ENCODE data around the gene CACNA1G. TPM values are rescaled to one million over a fixed set of nuclear protein-coding genes. Genes with fewer than 3 reads are reported as not detected.
A peak's percentile ranks its signal among the peaks of the same experiment; 100 is the strongest.

Gene CACNA1G
- total and polyA plus RNA-seq, 5 donors, result 4.3 to 14.8 (median 4.5) TPM

DNA sequence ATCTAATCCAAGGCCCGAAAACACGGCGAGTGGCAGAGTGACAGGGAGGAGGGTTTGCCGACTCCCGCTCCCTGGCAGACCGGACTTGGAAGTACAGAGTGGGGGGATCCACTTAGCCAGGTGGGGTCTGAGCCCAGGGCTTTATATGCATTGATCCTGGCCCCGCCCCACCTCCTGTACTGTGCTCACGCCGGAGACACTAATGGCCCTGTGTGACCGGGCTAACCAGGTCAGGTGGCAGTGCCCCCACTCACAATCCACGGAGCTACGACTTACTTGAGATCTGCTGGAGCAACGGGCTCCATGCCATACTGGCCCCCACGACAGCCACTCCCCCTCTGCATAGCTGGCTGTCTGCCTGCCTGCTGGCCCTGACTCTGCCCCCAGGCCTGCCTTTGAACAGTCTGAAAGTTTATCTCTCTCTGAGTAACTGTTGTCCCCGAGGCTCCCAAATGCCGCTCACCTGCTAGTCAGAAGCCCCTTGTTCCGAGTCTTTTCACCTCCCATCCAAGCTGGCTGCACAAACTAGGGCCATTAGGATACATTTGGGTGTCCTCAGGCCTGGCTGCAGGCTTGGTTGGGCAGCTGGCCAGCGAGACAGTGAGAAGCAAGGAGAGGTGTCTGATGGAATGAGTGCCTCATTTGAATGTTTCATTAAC is 28.0 kb downstream of the CACNA1G start:
- Histone ChIP-seq H3K9me3 (ENCODE audit: control insufficient read depth, low read length) (no peaks in the 10 kb centered on the region), H3K27me3 (ENCODE audit: control insufficient read depth, insufficient read depth) (no peaks in the 10 kb centered on the region), H3K27ac (ENCODE audit: low read length) (peak overlapping the region; percentile 79), H3K4me3 (ENCODE audit: low read length) (no peak overlapping the region), H3K4me1 (ENCODE audit: control insufficient read depth, insufficient read depth, low read length) (peaks cover 18% of the 10 kb centered on the region)
- ATAC-seq (peak; percentile 2 to 4), DNase-seq (peak in 2 of 3 donors; percentile 81 to 86)
- WGBS, result 50% methylated on average over 18 of the region's 18 CpGs
- intact Hi-C loops (cut with DNase I), result no loop called here

DNA sequence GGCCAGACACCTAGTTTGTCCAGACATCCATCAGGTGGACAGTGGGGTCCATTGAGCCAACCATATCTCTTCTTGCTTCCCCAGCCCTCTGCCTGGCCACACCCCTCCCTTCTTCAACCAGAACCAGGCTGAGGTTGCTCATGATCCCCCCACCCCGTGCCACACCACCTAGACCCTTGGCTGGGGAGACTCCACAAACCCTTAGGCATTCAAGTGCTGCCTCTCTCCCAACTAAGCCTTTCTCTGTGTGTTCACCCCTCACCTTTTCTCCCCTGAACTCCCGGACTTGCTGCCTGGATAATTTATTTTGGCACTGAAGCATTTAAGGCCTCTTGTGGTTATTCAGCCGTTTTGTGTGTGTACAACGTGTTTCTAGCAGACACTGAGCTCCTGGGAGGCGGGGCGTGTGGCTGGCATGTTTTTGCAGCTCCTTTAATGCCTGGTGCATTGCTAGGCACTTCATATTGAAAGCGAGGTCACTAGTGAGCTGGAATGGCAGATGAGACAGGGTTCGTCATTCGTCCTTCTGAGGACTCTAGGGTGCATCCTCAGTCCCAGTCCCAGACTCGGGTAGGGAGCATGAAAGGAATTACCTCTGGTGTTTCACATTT is 28.7 kb downstream of the CACNA1G start:
- ATAC-seq (no peak), DNase-seq (peak in 2 of 3 donors; percentile 63 to 64)
- peaks cover 18% of the 10 kb centered on the region for H3K4me1 ChIP-seq (ENCODE audit: control insufficient read depth, insufficient read depth, low read length)
- no peaks in the 10 kb centered on the region for H3K9me3 ChIP-seq (ENCODE audit: control insufficient read depth, low read length)
- WGBS, result 35% methylated on average over 10 of the region's 10 CpGs
- intact Hi-C loops (cut with DNase I), result no loop called here
- H3K4me3 ChIP-seq (ENCODE audit: low read length), result no peak overlapping the region
- H3K27ac ChIP-seq (ENCODE audit: low read length), result peak overlapping the region; percentile 79
- H3K27me3 ChIP-seq (ENCODE audit: control insufficient read depth, insufficient read depth), result no peaks in the 10 kb centered on the region

GRCh38 chr17:50590946-50591737 is 30.6 kb downstream of the CACNA1G start:
- peak in 1 of 3 donors; percentile 42 for DNase-seq
- peaks cover 18% of the 10 kb centered on the region for H3K4me1 ChIP-seq (ENCODE audit: control insufficient read depth, insufficient read depth, low read length)
- H3K27me3 ChIP-seq (ENCODE audit: control insufficient read depth, insufficient read depth), result no peaks in the 10 kb centered on the region
- H3K9me3 ChIP-seq (ENCODE audit: control insufficient read depth, low read length), result no peaks in the 10 kb centered on the region
- H3K27ac ChIP-seq (ENCODE audit: low read length), result no peak overlapping the region
- intact Hi-C loops (cut with DNase I), result no loop called here
- 93% methylated on average over 24 of the region's 24 CpGs for WGBS
- H3K4me3 ChIP-seq (ENCODE audit: low read length), result no peak overlapping the region
- no peak for ATAC-seq

GRCh38 chr17:50593321-50593720 is 32.8 kb downstream of the CACNA1G start:
- intact Hi-C loops (cut with DNase I), result no loop called here
- Histone ChIP-seq H3K4me1 (ENCODE audit: control insufficient read depth, insufficient read depth, low read length) (peaks cover 18% of the 10 kb centered on the region), H3K27me3 (ENCODE audit: control insufficient read depth, insufficient read depth) (no peaks in the 10 kb centered on the region), H3K9me3 (ENCODE audit: control insufficient read depth, low read length) (no peaks in the 10 kb centered on the region), H3K4me3 (ENCODE audit: low read length) (no peak overlapping the region), H3K27ac (ENCODE audit: low read length) (no peak overlapping the region)
- WGBS, result 46% methylated on average over 10 of the region's 10 CpGs
- ATAC-seq (peak; percentile 15 to 22), DNase-seq (peak in 2 of 3 donors; percentile 82)

GRCh38 chr17:50594128-50594823 is 33.8 kb downstream of the CACNA1G start:
- Histone ChIP-seq H3K27ac (ENCODE audit: low read length) (no peak overlapping the region), H3K4me1 (ENCODE audit: control insufficient read depth, insufficient read depth, low read length) (peaks cover 9% of the 10 kb centered on the region), H3K9me3 (ENCODE audit: control insufficient read depth, low read length) (no peaks in the 10 kb centered on the region), H3K27me3 (ENCODE audit: control insufficient read depth, insufficient read depth) (no peaks in the 10 kb centered on the region), H3K4me3 (ENCODE audit: low read length) (no peak overlapping the region)
- DNase-seq (peak in 1 of 3 donors; percentile 23), ATAC-seq (no peak)
- intact Hi-C loops (cut with DNase I), result no loop called here
- 83% methylated on average over 11 of the region's 11 CpGs for WGBS

- intact Hi-C loops (cut with DNase I), result loop anchor here in 1 of 4 donors (5.0 kb wide), 1 partner anchor 33 kb away; the partner anchor contains the start of gene CACNA1G
- H3K4me1 ChIP-seq (ENCODE audit: control insufficient read depth, insufficient read depth, low read length), result peaks cover 4% of the 10 kb centered on the region
- H3K27me3 ChIP-seq (ENCODE audit: control insufficient read depth, insufficient read depth), result no peaks in the 10 kb centered on the region
- DNase-seq (peak in 1 of 3 donors; percentile 57), ATAC-seq (no peak)
- 83% methylated on average over 21 of the region's 21 CpGs for WGBS
- H3K27ac ChIP-seq (ENCODE audit: low read length), result no peak overlapping the region
- no peak overlapping the region for H3K4me3 ChIP-seq (ENCODE audit: low read length)
- H3K9me3 ChIP-seq (ENCODE audit: control insufficient read depth, low read length), result no peaks in the 10 kb centered on the region
Observed at GRCh38 chr17:50594892-50595291, 34.4 kb downstream of the CACNA1G start.

- Histone ChIP-seq H3K27ac (ENCODE audit: low read length) (no peak overlapping the region), H3K4me3 (ENCODE audit: low read length) (no peak overlapping the region), H3K4me1 (ENCODE audit: control insufficient read depth, insufficient read depth, low read length) (no peaks in the 10 kb centered on the region), H3K27me3 (ENCODE audit: control insufficient read depth, insufficient read depth) (no peaks in the 10 kb centered on the region), H3K9me3 (ENCODE audit: control insufficient read depth, low read length) (no peaks in the 10 kb centered on the region)
- 66% methylated on average over 34 of the region's 34 CpGs for WGBS
- ATAC-seq, result peak; percentile 32 to 39
- intact Hi-C loops (cut with DNase I), result loop anchor here in 1 of 4 donors (5.0 kb wide), 1 partner anchor 34 kb away; the partner anchor contains the start of gene CACNA1G
- DNase-seq, result peak; percentile 53 to 84 (median 78)
Observed at GRCh38 chr17:50596191-50597037, 35.9 kb downstream of the CACNA1G start.

DNA sequence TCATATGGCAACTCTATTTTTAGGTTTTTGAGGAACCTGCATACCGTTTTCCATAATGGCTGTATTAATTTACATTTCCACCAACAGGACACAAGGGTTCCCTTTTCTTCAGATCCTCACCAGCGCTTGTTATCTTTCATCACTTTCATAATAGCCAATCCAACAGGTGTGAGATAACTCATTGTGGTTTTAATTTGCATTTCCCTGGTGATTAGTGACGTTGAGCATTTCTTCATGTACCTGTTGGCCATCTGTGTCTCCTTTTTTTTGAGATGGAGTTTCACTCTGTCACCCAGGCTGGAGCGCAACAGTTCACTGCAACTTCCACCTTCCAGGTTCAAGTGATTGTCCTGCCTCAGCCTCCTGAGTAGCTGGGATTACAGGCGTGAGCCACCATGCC is 38.0 kb downstream of the CACNA1G start:
- Histone ChIP-seq H3K9me3 (ENCODE audit: control insufficient read depth, low read length) (no peaks in the 10 kb centered on the region), H3K27ac (ENCODE audit: low read length) (no peak overlapping the region), H3K4me1 (ENCODE audit: control insufficient read depth, insufficient read depth, low read length) (no peaks in the 10 kb centered on the region), H3K27me3 (ENCODE audit: control insufficient read depth, insufficient read depth) (no peaks in the 10 kb centered on the region), H3K4me3 (ENCODE audit: low read length) (no peak overlapping the region)
- intact Hi-C loops (cut with DNase I), result loop anchor here in 1 of 4 donors (5.0 kb wide), 1 partner anchor 36 kb away; the partner anchor contains the start of gene CACNA1G
- no peak for ATAC-seq
- 76% methylated on average over 5 of the region's 5 CpGs for whole genome bisulfite sequencing
- no peak for DNase-seq

DNA sequence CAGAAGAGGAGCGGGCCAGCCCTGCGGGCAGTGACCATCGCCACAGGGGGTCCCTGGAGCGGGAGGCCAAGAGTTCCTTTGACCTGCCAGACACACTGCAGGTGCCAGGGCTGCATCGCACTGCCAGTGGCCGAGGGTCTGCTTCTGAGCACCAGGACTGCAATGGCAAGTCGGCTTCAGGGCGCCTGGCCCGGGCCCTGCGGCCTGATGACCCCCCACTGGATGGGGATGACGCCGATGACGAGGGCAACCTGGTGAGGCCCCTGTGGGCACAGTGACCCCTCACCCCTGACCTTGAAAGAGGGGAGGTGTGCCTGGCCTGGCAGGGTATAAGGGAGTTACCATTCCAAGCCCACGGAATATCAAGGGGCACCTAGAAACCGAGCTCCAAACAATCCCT is 39.1 kb downstream of the CACNA1G start:
- Histone ChIP-seq H3K27me3 (ENCODE audit: control insufficient read depth, insufficient read depth) (no peaks in the 10 kb centered on the region), H3K4me3 (ENCODE audit: low read length) (no peak overlapping the region), H3K4me1 (ENCODE audit: control insufficient read depth, insufficient read depth, low read length) (peaks cover 6% of the 10 kb centered on the region), H3K27ac (ENCODE audit: low read length) (no peak overlapping the region), H3K9me3 (ENCODE audit: control insufficient read depth, low read length) (no peaks in the 10 kb centered on the region)
- DNase-seq (no peak), ATAC-seq (no peak)
- intact Hi-C loops (cut with DNase I), result loop anchor here in 1 of 4 donors (5.0 kb wide), 1 partner anchor 37 kb away; the partner anchor contains the start of gene CACNA1G
- 91% methylated on average over 15 of the region's 15 CpGs for WGBS

DNA sequence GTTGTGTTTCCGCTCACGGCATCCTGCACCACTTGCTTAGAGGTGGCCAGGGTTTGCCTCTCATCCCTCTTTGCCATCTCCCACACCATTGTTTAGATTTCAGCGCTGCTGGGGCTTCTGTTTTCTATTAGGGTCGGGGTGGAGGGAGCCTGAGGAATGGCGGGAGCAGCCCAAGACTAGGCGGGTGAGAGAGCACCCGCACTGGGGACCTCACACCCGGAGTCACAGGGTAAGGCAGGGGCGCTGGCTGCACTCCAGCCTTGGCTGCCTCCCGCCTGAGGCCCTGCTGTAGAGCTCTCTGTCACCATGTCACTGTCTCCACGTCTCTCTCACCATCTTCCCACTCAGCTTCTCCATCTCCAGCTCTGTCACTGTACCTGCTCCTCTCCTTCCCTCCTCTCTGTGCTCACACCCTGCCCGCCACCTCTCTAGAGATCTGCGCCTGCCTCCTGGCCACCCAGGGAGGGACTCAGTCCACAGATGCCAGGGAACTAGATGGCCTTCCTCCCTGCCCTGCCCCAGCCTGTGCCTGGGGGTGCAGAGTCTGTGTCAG is 41.4 kb downstream of the CACNA1G start:
- Histone ChIP-seq H3K27ac (ENCODE audit: low read length) (no peak overlapping the region), H3K4me1 (ENCODE audit: control insufficient read depth, insufficient read depth, low read length) (peaks cover 10% of the 10 kb centered on the region), H3K27me3 (ENCODE audit: control insufficient read depth, insufficient read depth) (no peaks in the 10 kb centered on the region), H3K4me3 (ENCODE audit: low read length) (no peak overlapping the region), H3K9me3 (ENCODE audit: control insufficient read depth, low read length) (no peaks in the 10 kb centered on the region)
- no peak for DNase-seq
- ATAC-seq, result no peak
- intact Hi-C loops (cut with DNase I), result no loop called here
- 65% methylated on average over 13 of the region's 13 CpGs for WGBS

Measured in right cardiac atrium (tissue), 5 donors.